A673 (cell line): ENCODE data around the gene MT3.

Experiments
- EZH2 ChIP-seq: fragments of 200-600 bp; sonication (generic); IDR thresholded peaks from 2 replicates; pipeline ENCODE4 v1.6.1; 2017; ENCODE audit warnings: borderline replicate concordance, low read depth, mild to moderate bottlenecking, mixed read lengths, antibody characterized with exemption, low read length; ENCODE audit not compliant: poor library complexity, severe bottlenecking
- TF ChIP-seq, protein P1 (sequence below): fragments of 300-800, 200-600 bp; sonication (generic); conservative IDR thresholded peaks from 2 replicates; pipeline ENCODE4 v1.5.1; 2017; ENCODE audit warnings: low read depth, mild to moderate bottlenecking, antibody characterized with exemption, low read length, moderate library complexity, mixed read lengths

DNA sequence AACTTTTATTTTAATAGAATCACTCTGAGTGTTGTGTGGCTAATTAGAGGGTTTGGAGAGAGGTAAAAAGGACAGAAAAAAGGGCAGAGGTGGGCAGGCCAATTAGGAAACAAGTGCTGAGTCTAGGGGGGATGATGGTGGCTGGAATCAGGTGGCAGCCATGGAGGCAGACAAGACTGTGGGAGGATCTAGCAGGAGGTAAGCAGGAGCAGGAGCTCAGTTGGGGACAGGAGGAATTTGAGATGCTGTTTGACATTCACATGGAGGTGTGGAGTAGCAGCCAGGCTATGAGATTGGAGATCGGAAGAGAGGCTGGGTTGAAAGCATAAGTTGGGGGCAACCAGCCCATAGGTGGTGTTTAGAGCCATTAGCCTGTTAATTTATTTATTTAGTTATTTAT is 28.2 kb upstream of the MT3 start:
- TF ChIP-seq, protein P1, sequence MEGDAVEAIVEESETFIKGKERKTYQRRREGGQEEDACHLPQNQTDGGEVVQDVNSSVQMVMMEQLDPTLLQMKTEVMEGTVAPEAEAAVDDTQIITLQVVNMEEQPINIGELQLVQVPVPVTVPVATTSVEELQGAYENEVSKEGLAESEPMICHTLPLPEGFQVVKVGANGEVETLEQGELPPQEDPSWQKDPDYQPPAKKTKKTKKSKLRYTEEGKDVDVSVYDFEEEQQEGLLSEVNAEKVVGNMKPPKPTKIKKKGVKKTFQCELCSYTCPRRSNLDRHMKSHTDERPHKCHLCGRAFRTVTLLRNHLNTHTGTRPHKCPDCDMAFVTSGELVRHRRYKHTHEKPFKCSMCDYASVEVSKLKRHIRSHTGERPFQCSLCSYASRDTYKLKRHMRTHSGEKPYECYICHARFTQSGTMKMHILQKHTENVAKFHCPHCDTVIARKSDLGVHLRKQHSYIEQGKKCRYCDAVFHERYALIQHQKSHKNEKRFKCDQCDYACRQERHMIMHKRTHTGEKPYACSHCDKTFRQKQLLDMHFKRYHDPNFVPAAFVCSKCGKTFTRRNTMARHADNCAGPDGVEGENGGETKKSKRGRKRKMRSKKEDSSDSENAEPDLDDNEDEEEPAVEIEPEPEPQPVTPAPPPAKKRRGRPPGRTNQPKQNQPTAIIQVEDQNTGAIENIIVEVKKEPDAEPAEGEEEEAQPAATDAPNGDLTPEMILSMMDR: no peak
- no peak for TF ChIP-seq EZH2
